GM12878 (cell line): ENCODE results near the gene FBXL15. TPM values are rescaled to one million over a fixed set of nuclear protein-coding genes. Genes with fewer than 3 reads are reported as not detected.

Experiments used
- ATAC-seq: fragments of 200-7000 bp; cut with Tn5 transposase; 3 replicates; pipeline ENCODE4 v1.9.1; 2020; ENCODE audit warnings: mild to moderate bottlenecking, moderate library complexity
- BruUV-seq: library from RNA; stranded (reverse); fragments of 400-500 nt; replicated peaks from 2 replicates; lab custom pipeline; 2021; lab: Mats Ljungman, UMichigan
- CTCF ChIA-PET: fragments of 300-600 bp; sonication (Branson Sonifier 250); formaldehyde crosslinking; extraction: SDS; loops from one replicate; lab custom pipeline; 2021; ENCODE audit warnings: inconsistent platforms; lab: Yijun Ruan, JAX
- POLR2A ChIA-PET: fragments of 350-600 bp; formaldehyde crosslinking; extraction: SDS; loops from one replicate; lab custom pipeline; 2021; ENCODE audit warnings: inconsistent platforms; lab: Charles Lee
- RAD21 ChIA-PET: fragments of 300-600 bp; sonication (Branson Sonifier 250); formaldehyde crosslinking; loops from one replicate; lab custom pipeline; 2023; ENCODE audit warnings: antibody characterized with exemption; ENCODE audit not compliant: unreplicated experiment; lab: Charles Lee
- SMC1A ChIA-PET: fragments of 300-600 bp; sonication (Branson Sonifier 250); formaldehyde crosslinking; loops from one replicate; lab custom pipeline; 2023; ENCODE audit not compliant: unreplicated experiment, uncharacterized antibody; lab: Charles Lee
- DNase-seq: peaks from one replicate; pipeline ENCODE4 v3.0.0-alpha.2; 2011; ENCODE audit warnings: low read depth, low spot score
- FAIRE-seq: peaks from 3 replicates; lab custom pipeline; 2011; peaks lifted over from hg19 to GRCh38; lab: Jason Lieb, UNC
- H2AFZ ChIP-seq: 2 replicates; pipeline ENCODE4 v1.6.0; 2011; ENCODE audit warnings: low read depth, low read length, control low read depth; ENCODE audit not compliant: control insufficient read depth
- H3K27ac ChIP-seq: 2 replicates; pipeline ENCODE4 v1.5.1; 2011; ENCODE audit warnings: control low read depth; ENCODE audit not compliant: control insufficient read depth, insufficient read depth
- H3K27me3 ChIP-seq, 2 experiments: replicated peaks in 1 of 2; 2 replicates each; pipeline versions ENCODE4 v1.6.0 to v1.6.1; 2011; ENCODE audit warnings: low read length in 1 of 2; ENCODE audit not compliant: control insufficient read depth in 2 of 2, insufficient read depth in 2 of 2
- H3K36me3 ChIP-seq, 2 experiments: 2 replicates each; pipeline ENCODE4 v1.5.1; 2011; ENCODE audit warnings: low read length in 1 of 2; ENCODE audit not compliant: control insufficient read depth in 2 of 2, insufficient read depth in 2 of 2
- H3K4me1 ChIP-seq: 2 replicates; pipeline ENCODE4 v1.6.1; 2011; ENCODE audit warnings: mild to moderate bottlenecking, low read length, moderate library complexity, mixed read lengths; ENCODE audit not compliant: control insufficient read depth, insufficient read depth
- H3K4me2 ChIP-seq: 2 replicates; pipeline ENCODE4 v1.6.0; 2011; ENCODE audit warnings: control low read depth; ENCODE audit not compliant: control insufficient read depth, insufficient read depth
- H3K4me3 ChIP-seq: fragments of 200-600 bp; sonication (generic); 2 replicates; pipeline ENCODE4 v1.5.1; 2016
- H3K79me2 ChIP-seq: 2 replicates; pipeline ENCODE4 v1.6.0; 2011; ENCODE audit warnings: low read length; ENCODE audit not compliant: control insufficient read depth, insufficient read depth
- H3K9ac ChIP-seq: 2 replicates; pipeline ENCODE4 v1.8.0; 2011; ENCODE audit warnings: low read length, control low read depth, mixed read lengths; ENCODE audit not compliant: control insufficient read depth, insufficient read depth
- H3K9me3 ChIP-seq: replicated peaks from 3 replicates; pipeline ENCODE4 v1.5.1; 2011; ENCODE audit warnings: mild to moderate bottlenecking, low read length; ENCODE audit not compliant: control insufficient read depth, insufficient read depth
- H4K20me1 ChIP-seq: 2 replicates; pipeline ENCODE4 v1.6.0; 2011; ENCODE audit not compliant: control insufficient read depth, insufficient read depth
- BHLHE40 ChIP-seq, 2 experiments: fragments of 450-650 bp in 1 of 2; IDR thresholded peaks; 2 replicates each; pipeline ENCODE4 v1.6.1; 2011 to 2017; ENCODE audit warnings: low read depth in 2 of 2, borderline replicate concordance in 1 of 2, improper control_type of control experiment in 1 of 2, low read length in 1 of 2, mild to moderate bottlenecking in 1 of 2
- EGR1 ChIP-seq, 2 experiments: IDR thresholded peaks; 1 replicate in 1 of 2; 2 replicates in 1 of 2; pipeline ENCODE4 v1.6.1; 2011 to 2012; ENCODE audit warnings: low read depth in 2 of 2, low read length in 2 of 2, borderline replicate concordance in 1 of 2, mild to moderate bottlenecking in 1 of 2, moderate library complexity in 1 of 2
- EZH2 ChIP-seq: IDR thresholded peaks from 2 replicates; pipeline ENCODE4 v1.6.1; 2012; ENCODE audit warnings: low read depth, mild to moderate bottlenecking, control low read depth, inconsistent platforms, low read length, borderline replicate concordance; ENCODE audit not compliant: control insufficient read depth
- NR2F1 ChIP-seq: fragments of 450-650 bp; conservative IDR thresholded peaks from 2 replicates; pipeline ENCODE4 v1.6.1; 2017; ENCODE audit warnings: mild to moderate bottlenecking
- POLR2A ChIP-seq: IDR thresholded peaks from 2 replicates; pipeline ENCODE4 v1.6.1; 2011; ENCODE audit warnings: low read depth, mild to moderate bottlenecking, low read length
- POLR2AphosphoS5 ChIP-seq: IDR thresholded peaks from 2 replicates; pipeline ENCODE4 v1.6.1; 2011; ENCODE audit warnings: mild to moderate bottlenecking, low read length, inconsistent platforms
- RAD51 ChIP-seq: fragments of 450-650 bp; IDR thresholded peaks from 2 replicates; pipeline ENCODE4 v1.6.1; 2016; ENCODE audit warnings: moderate library complexity, mild to moderate bottlenecking, inconsistent platforms
- SMAD5 ChIP-seq: IDR thresholded peaks from 2 replicates; pipeline ENCODE4 v1.6.1; 2016; ENCODE audit warnings: antibody characterized with exemption, low read depth
- SP1 ChIP-seq: IDR thresholded peaks from one replicate; pipeline ENCODE4 v1.6.1; 2011; ENCODE audit warnings: low read depth, low read length
- SRF ChIP-seq, 2 experiments: IDR thresholded peaks; 2 replicates each; pipeline ENCODE4 v1.6.1; 2011; ENCODE audit warnings: low read depth in 2 of 2, low read length in 2 of 2, mild to moderate bottlenecking in 1 of 2, moderate library complexity in 1 of 2
- STAT1 ChIP-seq: fragments of 450-650 bp; conservative IDR thresholded peaks from 2 replicates; pipeline ENCODE4 v1.6.1; 2014; ENCODE audit warnings: antibody characterized with exemption, mild to moderate bottlenecking
- YY1 ChIP-seq: IDR thresholded peaks from 2 replicates; pipeline ENCODE4 v1.6.1; 2011; ENCODE audit warnings: low read depth, mild to moderate bottlenecking, low read length
- ZBED1 ChIP-seq: IDR thresholded peaks from 2 replicates; pipeline ENCODE4 v1.6.1; 2016; ENCODE audit warnings: borderline replicate concordance
- WGBS: methylation state at CpG from one replicate; pipeline ENCODE4 v1.1.6; 2016; ENCODE audit warnings: low lambda C conversion rate; ENCODE audit not compliant: insufficient replicate concordance, insufficient coverage; ENCODE audit errors: missing lambda C conversion rate; 5-methylcytosine and 5-hydroxymethylcytosine counted together
- in situ Hi-C: fragments of 300-500 bp; cut with MboI; formaldehyde crosslinking; loops from 9 replicates; pipeline ENCODE4 v1.14.3; 2018; ENCODE audit warnings: mixed read lengths
- intact Hi-C: fragments of 100-400 bp; cut with micrococcal nuclease; formaldehyde crosslinking; loops from one replicate; pipeline ENCODE4 v1.14.2; 2022; ENCODE audit not compliant: unreplicated experiment
- polyA plus RNA-seq, 11 experiments: library from polyadenylated mRNA; depleted of rRNA in 4 of 11; unstranded in 6 of 11; stranded (reverse) in 5 of 11; fragments of >200 nt; fragmentation: Nextera tagmentation in 4 of 11; fragmentation: Illumina TruSeq in 1 of 11; extraction: Ambion mirVana in 4 of 11; extraction: Trizol in 1 of 11; gene quantifications; 1 replicate in 1 of 11; 2 replicates in 10 of 11; pipeline versions ENCODE4 v1.2.1 to v1.2.3, GENCODE V29; 2011 to 2016; ENCODE audit warnings: inconsistent platforms in 2 of 11, missing spikeins in 2 of 11, low read depth in 1 of 11
- total RNA-seq, 4 experiments: library from RNA; depleted of rRNA in 3 of 4; stranded (reverse); fragments of >200 nt in 3 of 4; fragmentation: Illumina TruSeq in 1 of 4; extraction: Trizol in 1 of 4; gene quantifications; 2 replicates each; pipeline versions ENCODE4 v1.2.1 to v1.2.3, GENCODE V29; 2013 to 2021

Gene FBXL15
- total and polyA plus RNA-seq, 10 of the 15 experiments (the other 5 are each of a cell fraction or from before 2014, with no cell fraction given): 0.13 to 21.3 (median 7.9) TPM

DNA sequence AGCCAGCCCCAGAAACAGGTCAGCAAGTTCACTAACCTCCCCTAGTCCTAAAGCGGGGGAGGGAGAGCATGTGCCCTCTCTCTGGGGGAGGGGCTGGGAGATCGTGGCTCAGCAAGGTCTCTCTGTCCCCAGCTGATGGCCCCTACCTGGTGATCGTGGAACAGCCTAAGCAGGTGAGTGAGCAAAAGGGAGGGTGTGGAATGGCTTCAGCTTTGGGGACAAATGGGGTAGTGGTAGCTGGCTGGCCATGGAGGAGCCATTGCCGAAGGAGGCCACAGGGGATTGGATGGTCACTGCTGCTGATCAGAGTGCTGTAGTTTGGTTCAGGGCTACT is 24.4 kb upstream of the FBXL15 start:
- CTCF ChIA-PET: interaction anchor here (0.7 to 12.1 kb wide), 7 partner anchors 12 to 227 kb away, joined by 3 to 90 read pairs (median 6); partner anchors contain the start of genes CUEDC2 and FBXL15
- ATAC-seq (no peak), FAIRE-seq (no peak), DNase-seq (no peak)
- RAD21 ChIA-PET: interaction anchor here (1.3 to 5.8 kb wide), 3 partner anchors 12 to 166 kb away, joined by 3 to 33 read pairs (median 4); no protein-coding TSS in a partner anchor
- BruUV-seq: no TSS peak
- H2AFZ ChIP-seq: no peak overlapping the region
- WGBS: 0% methylated on average over 4 of the region's 4 CpGs
- peak overlapping the region; percentile 99 for H3K9ac ChIP-seq
- POLR2A ChIA-PET: interaction anchor here (1.0 to 6.1 kb wide), 9 partner anchors 17 to 318 kb away, joined by 3 to 44 read pairs (median 4); partner anchors contain the start of genes ARL3, C10orf95, CUEDC2 and FBXL15
- intact Hi-C loops: loop anchor here (10.0 kb wide), 1 partner anchor 249 kb away; the partner anchor contains the start of gene TRIM8
- TF ChIP-seq ZBED1 (0 out of 2 replicates have a peak, but pooled peaks have one; percentile 46), POLR2A (0 out of 2 replicates have a peak, but pooled peaks have one; percentile 58), POLR2AphosphoS5 (peak; percentile 41; the same call in 1 of the 2 replicates), YY1 (peak; percentile 29; the same call in 1 of the 2 replicates), BHLHE40 (IDR thresholded peaks at IDR 0.05; ENCODE audit: borderline replicate concordance in 1 of 2, low read depth in 2 of 2, low read length in 1 of 2) (peak in 1 of 2 experiments; percentile 30; a peak in 1 of 4 replicates), RAD51 (no peak), SMAD5 (0 out of 2 replicates have a peak, but pooled peaks have one; percentile 62), EGR1 (IDR thresholded peaks at IDR 0.05; ENCODE audit: borderline replicate concordance in 1 of 2, low read depth in 2 of 2, low read length in 2 of 2) (peak in 1 of 2 experiments; percentile 50; a peak in 1 of 3 replicates), STAT1 (no peak), EZH2 (no peak), SRF (IDR thresholded peaks at IDR 0.05; ENCODE audit: low read depth in 2 of 2, low read length in 2 of 2) (no peak), SP1 (no peak), NR2F1 (peak; percentile 45; the same call in 1 of the 2 replicates)
- H3K36me3 ChIP-seq: peaks cover 15 to 30% of the 10 kb centered on the region in 2 experiments
- peak overlapping the region; percentile 96 for H3K4me2 ChIP-seq
- H3K4me1 ChIP-seq: peaks cover 25% of the 10 kb centered on the region
- SMC1A ChIA-PET: interaction anchor here (1.0 to 3.8 kb wide), 3 partner anchors 25 to 54 kb away, joined by 4 to 23 read pairs (median 10); partner anchors contain the start of genes CUEDC2 and FBXL15
- in situ Hi-C loops: no loop called here
- peak overlapping the region; percentile 100 for H3K4me3 ChIP-seq
- no peaks in the 10 kb centered on the region for H4K20me1 ChIP-seq
- H3K9me3 ChIP-seq: no peaks in the 10 kb centered on the region; the same call in 2 of the 3 replicates
- H3K27me3 ChIP-seq: no peaks in the 10 kb centered on the region
- H3K79me2 ChIP-seq: peaks cover 57% of the 10 kb centered on the region
- H3K27ac ChIP-seq: peak overlapping the region; percentile 93
